Right lobe of liver (tissue), 4 donors: ENCODE measurements around the gene C1RL.

Experiments used
- POLR2A ChIP-seq: fragments of 450-650 bp; IDR thresholded peaks from one replicate; pipeline ENCODE4 v1.6.1; 2017; ENCODE audit warnings: antibody characterized with exemption, mild to moderate bottlenecking
- TF ChIP-seq, protein P1 (sequence below), 4 donors: fragments of 200-600 bp in 3 of 4; fragments of 450-650 bp in 1 of 4; IDR thresholded peaks; one replicate each; pipeline versions ENCODE4 v1.5.1 to v1.8.0; 2016 to 2022; ENCODE audit warnings: antibody characterized with exemption in 4 of 4, mild to moderate bottlenecking in 2 of 4
- donor health status: DM: no; HTN: no; CAD: no.
- donor health status: DM: no; HTN: no; CAD: no.
- donor health status: DM: no; HTN: yes; CAD: no.

GRCh38 chr12:7066596-7066995, 42.4 kb downstream of the C1RL start:
- TF ChIP-seq, protein P1, sequence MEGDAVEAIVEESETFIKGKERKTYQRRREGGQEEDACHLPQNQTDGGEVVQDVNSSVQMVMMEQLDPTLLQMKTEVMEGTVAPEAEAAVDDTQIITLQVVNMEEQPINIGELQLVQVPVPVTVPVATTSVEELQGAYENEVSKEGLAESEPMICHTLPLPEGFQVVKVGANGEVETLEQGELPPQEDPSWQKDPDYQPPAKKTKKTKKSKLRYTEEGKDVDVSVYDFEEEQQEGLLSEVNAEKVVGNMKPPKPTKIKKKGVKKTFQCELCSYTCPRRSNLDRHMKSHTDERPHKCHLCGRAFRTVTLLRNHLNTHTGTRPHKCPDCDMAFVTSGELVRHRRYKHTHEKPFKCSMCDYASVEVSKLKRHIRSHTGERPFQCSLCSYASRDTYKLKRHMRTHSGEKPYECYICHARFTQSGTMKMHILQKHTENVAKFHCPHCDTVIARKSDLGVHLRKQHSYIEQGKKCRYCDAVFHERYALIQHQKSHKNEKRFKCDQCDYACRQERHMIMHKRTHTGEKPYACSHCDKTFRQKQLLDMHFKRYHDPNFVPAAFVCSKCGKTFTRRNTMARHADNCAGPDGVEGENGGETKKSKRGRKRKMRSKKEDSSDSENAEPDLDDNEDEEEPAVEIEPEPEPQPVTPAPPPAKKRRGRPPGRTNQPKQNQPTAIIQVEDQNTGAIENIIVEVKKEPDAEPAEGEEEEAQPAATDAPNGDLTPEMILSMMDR (IDR thresholded peaks at IDR 0.05): no peak
- TF ChIP-seq POLR2A: no peak
